ENCODE results near the gene ADAM12. TPM values are rescaled to one million over a fixed set of nuclear protein-coding genes. Genes with fewer than 3 reads are reported as not detected.
A peak's percentile ranks its signal among the peaks of the same experiment; 100 is the strongest.

ADAM12 gene
- total and polyA plus RNA-seq, 2 experiments from 2014 or later: 0.13 to 0.87 TPM

- no peaks in the 10 kb centered on the region for H3K36me3 ChIP-seq (ENCODE audit: insufficient read depth)
- DNase-seq (ENCODE audit: low spot score) (no peak), ATAC-seq (no peak)
- peaks cover 9% of the 10 kb centered on the region for H3K4me1 Mint-ChIP-seq
- H2AFZ ChIP-seq: peak overlapping the region; percentile 66; the same call in 1 of the 2 replicates
- H3K4me3 Mint-ChIP-seq: no peak overlapping the region
- no peaks in the 10 kb centered on the region for H3K27me3 ChIP-seq (ENCODE audit: insufficient read depth)
- H4K20me1 ChIP-seq (replicated peaks; ENCODE audit: insufficient read depth): no peaks in the 10 kb centered on the region
- H3F3A ChIP-seq (replicated peaks; ENCODE audit: low read depth): no peaks in the 10 kb centered on the region
- no peak overlapping the region for H3K27ac Mint-ChIP-seq
- H3K4me2 ChIP-seq: no peak overlapping the region
- H3K4me3 ChIP-seq: no peak overlapping the region
- H3K9me2 ChIP-seq (ENCODE audit: insufficient read depth): no peaks in the 10 kb centered on the region
- H3K9me3 Mint-ChIP-seq: no peaks in the 10 kb centered on the region
- no peak for TF ChIP-seq JUNB (IDR thresholded peaks at IDR 0.05; ENCODE audit: unreplicated experiment)
- no peak for TF ChIP-seq EZH2phosphoT487 (IDR thresholded peaks at IDR 0.05; ENCODE audit: unreplicated experiment)
- H3K27ac ChIP-seq (ENCODE audit: low read depth): no peak overlapping the region
- peaks cover 13% of the 10 kb centered on the region for H3K27me3 Mint-ChIP-seq (ENCODE audit: insufficient read depth, low read depth, poor library complexity)
- no peaks in the 10 kb centered on the region for H3K79me2 ChIP-seq (replicated peaks; ENCODE audit: insufficient read depth)
- no peaks in the 10 kb centered on the region for H3K36me3 Mint-ChIP-seq (ENCODE audit: low read depth)
- H3K4me1 ChIP-seq (ENCODE audit: insufficient read depth): peaks cover 5% of the 10 kb centered on the region
These were observed 217.5 kb downstream of the ADAM12 start for GRCh38 chr10:126170776-126171175.

- H3K4me3 ChIP-seq: no peak overlapping the region
- DNase-seq (ENCODE audit: low spot score) (no peak), ATAC-seq (no peak)
- no peaks in the 10 kb centered on the region for H3F3A ChIP-seq (replicated peaks; ENCODE audit: low read depth)
- H3K36me3 ChIP-seq (ENCODE audit: insufficient read depth): no peaks in the 10 kb centered on the region
- no peaks in the 10 kb centered on the region for H3K36me3 Mint-ChIP-seq (ENCODE audit: low read depth)
- peak overlapping the region; percentile 66; the same call in 1 of the 2 replicates for H2AFZ ChIP-seq
- no peak overlapping the region for H3K27ac Mint-ChIP-seq
- H3K79me2 ChIP-seq (replicated peaks; ENCODE audit: insufficient read depth): no peaks in the 10 kb centered on the region
- peaks cover 4% of the 10 kb centered on the region for H3K4me1 Mint-ChIP-seq
- H4K20me1 ChIP-seq (replicated peaks; ENCODE audit: insufficient read depth): no peaks in the 10 kb centered on the region
- H3K27ac ChIP-seq (ENCODE audit: low read depth): no peak overlapping the region
- H3K4me3 Mint-ChIP-seq: no peak overlapping the region
- peaks cover 1% of the 10 kb centered on the region for H3K4me1 ChIP-seq (ENCODE audit: insufficient read depth)
- no peak overlapping the region for H3K4me2 ChIP-seq
- peaks cover 11% of the 10 kb centered on the region for H3K27me3 Mint-ChIP-seq (ENCODE audit: insufficient read depth, low read depth, poor library complexity)
- H3K9me2 ChIP-seq (ENCODE audit: insufficient read depth): no peaks in the 10 kb centered on the region
- no peaks in the 10 kb centered on the region for H3K27me3 ChIP-seq (ENCODE audit: insufficient read depth)
- H3K9me3 Mint-ChIP-seq: no peaks in the 10 kb centered on the region
- TF ChIP-seq, protein P1, sequence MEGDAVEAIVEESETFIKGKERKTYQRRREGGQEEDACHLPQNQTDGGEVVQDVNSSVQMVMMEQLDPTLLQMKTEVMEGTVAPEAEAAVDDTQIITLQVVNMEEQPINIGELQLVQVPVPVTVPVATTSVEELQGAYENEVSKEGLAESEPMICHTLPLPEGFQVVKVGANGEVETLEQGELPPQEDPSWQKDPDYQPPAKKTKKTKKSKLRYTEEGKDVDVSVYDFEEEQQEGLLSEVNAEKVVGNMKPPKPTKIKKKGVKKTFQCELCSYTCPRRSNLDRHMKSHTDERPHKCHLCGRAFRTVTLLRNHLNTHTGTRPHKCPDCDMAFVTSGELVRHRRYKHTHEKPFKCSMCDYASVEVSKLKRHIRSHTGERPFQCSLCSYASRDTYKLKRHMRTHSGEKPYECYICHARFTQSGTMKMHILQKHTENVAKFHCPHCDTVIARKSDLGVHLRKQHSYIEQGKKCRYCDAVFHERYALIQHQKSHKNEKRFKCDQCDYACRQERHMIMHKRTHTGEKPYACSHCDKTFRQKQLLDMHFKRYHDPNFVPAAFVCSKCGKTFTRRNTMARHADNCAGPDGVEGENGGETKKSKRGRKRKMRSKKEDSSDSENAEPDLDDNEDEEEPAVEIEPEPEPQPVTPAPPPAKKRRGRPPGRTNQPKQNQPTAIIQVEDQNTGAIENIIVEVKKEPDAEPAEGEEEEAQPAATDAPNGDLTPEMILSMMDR (conservative IDR thresholded peaks at IDR 0.05; ENCODE audit: low read depth in 2 of 2): no peak
- TF ChIP-seq ZNF331 (CRISPR knock-in tag; IDR thresholded peaks at IDR 0.05; ENCODE audit: low read depth) (no peak), POLR2AphosphoS5 (IDR thresholded peaks at IDR 0.05; ENCODE audit: low read depth) (no peak), ZNF114 (CRISPR knock-in tag; IDR thresholded peaks at IDR 0.05) (no peak), ZNF462 (CRISPR knock-in tag; IDR thresholded peaks at IDR 0.05) (no peak), REST (IDR thresholded peaks at IDR 0.05; ENCODE audit: unreplicated experiment) (no peak), STAT1 (IDR thresholded peaks at IDR 0.05; ENCODE audit: unreplicated experiment) (no peak)
- TF ChIP-seq, protein P2, sequence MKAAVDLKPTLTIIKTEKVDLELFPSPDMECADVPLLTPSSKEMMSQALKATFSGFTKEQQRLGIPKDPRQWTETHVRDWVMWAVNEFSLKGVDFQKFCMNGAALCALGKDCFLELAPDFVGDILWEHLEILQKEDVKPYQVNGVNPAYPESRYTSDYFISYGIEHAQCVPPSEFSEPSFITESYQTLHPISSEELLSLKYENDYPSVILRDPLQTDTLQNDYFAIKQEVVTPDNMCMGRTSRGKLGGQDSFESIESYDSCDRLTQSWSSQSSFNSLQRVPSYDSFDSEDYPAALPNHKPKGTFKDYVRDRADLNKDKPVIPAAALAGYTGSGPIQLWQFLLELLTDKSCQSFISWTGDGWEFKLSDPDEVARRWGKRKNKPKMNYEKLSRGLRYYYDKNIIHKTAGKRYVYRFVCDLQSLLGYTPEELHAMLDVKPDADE (IDR thresholded peaks at IDR 0.05): no peak
These were observed 217.9 kb downstream of the ADAM12 start for GRCh38 chr10:126170371-126170770.
